Endodermal cell (in vitro differentiated cells): ENCODE measurements around the gene INPP4B. TPM values are rescaled to one million over a fixed set of nuclear protein-coding genes. Genes with fewer than 3 reads are reported as not detected.

ENCODE experiments used
- DNase-seq: peaks from one replicate; pipeline ENCODE4 v3.0.0-alpha.2; 2017
- H3K27ac ChIP-seq: 2 replicates; pipeline ENCODE4 v1.5.1; 2013; ENCODE audit warnings: mild to moderate bottlenecking, low read depth, low read length, moderate library complexity
- H3K27me3 ChIP-seq: 2 replicates; pipeline ENCODE4 v1.6.1; 2013; ENCODE audit warnings: mild to moderate bottlenecking, low read length, moderate library complexity; ENCODE audit not compliant: insufficient read depth, control insufficient read depth, poor library complexity, severe bottlenecking
- H3K36me3 ChIP-seq: 2 replicates; pipeline ENCODE4 v1.7.0; 2013; ENCODE audit warnings: mild to moderate bottlenecking, low read length, moderate library complexity; ENCODE audit not compliant: control insufficient read depth, insufficient read depth
- H3K4me1 ChIP-seq: one replicate; pipeline ENCODE4 v1.7.0; 2013; ENCODE audit warnings: low read length; ENCODE audit not compliant: control insufficient read depth, insufficient read depth
- H3K4me3 ChIP-seq: 2 replicates; pipeline ENCODE4 v1.5.1; 2013; ENCODE audit warnings: mild to moderate bottlenecking, low read length, moderate library complexity
- H3K9ac ChIP-seq: 2 replicates; pipeline ENCODE4 v1.6.1; 2013; ENCODE audit warnings: mild to moderate bottlenecking, low read length, moderate library complexity; ENCODE audit not compliant: poor library complexity, severe bottlenecking; ENCODE audit errors: extremely low read depth
- H3K9me3 ChIP-seq: 2 replicates; pipeline ENCODE4 v1.6.1; 2013; ENCODE audit warnings: mild to moderate bottlenecking, low read length, moderate library complexity; ENCODE audit not compliant: control insufficient read depth
- H3K27ac Mint-ChIP-seq: 2 replicates; pipeline ENCODE4 v1.8.0; 2020; ENCODE audit warnings: mixed read lengths
- H3K27me3 Mint-ChIP-seq: 2 replicates; pipeline ENCODE4 v1.8.0; 2021; ENCODE audit warnings: mild to moderate bottlenecking, mixed read lengths; ENCODE audit not compliant: insufficient read depth
- H3K36me3 Mint-ChIP-seq: 2 replicates; pipeline ENCODE4 v1.8.0; 2020; ENCODE audit warnings: low read depth, mixed read lengths
- H3K4me1 Mint-ChIP-seq: 2 replicates; pipeline ENCODE4 v1.8.0; 2020; ENCODE audit warnings: mixed read lengths
- H3K4me3 Mint-ChIP-seq: 2 replicates; pipeline ENCODE4 v1.8.0; 2020; ENCODE audit warnings: mild to moderate bottlenecking, moderate library complexity, mixed read lengths
- H3K9me3 Mint-ChIP-seq: 2 replicates; pipeline ENCODE4 v1.8.0; 2020; ENCODE audit warnings: mild to moderate bottlenecking, mixed read lengths
- CTCF ChIP-seq: fragments of 200-600 bp; sonication (generic); conservative IDR thresholded peaks from 2 replicates; pipeline ENCODE4 v1.5.0; 2021; ENCODE audit warnings: antibody characterized with exemption, mild to moderate bottlenecking
- WGBS, 2 experiments: methylation state at CpG; one replicate each; pipeline versions ENCODE4 v1.1.5 to v1.1.7; 2013; ENCODE audit warnings: missing lambda C conversion rate in 2 of 2, mixed read lengths in 1 of 2; ENCODE audit not compliant: insufficient coverage in 1 of 2, insufficient read length in 1 of 2; 5-methylcytosine and 5-hydroxymethylcytosine counted together
- total RNA-seq, 2 donors: library from RNA; stranded (reverse); fragmentation: NEBNext Ultra II Directional in 1 of 2; extraction: Animal tissue kit (Norgen Biotek cat#: 25700) in 1 of 2; gene quantifications; 2 replicates in 1 of 2; 3 replicates in 1 of 2; pipeline ENCODE4 v1.2.1, GENCODE V29; 2021

The INPP4B gene
- total RNA-seq, 2 donors from 2014 or later, result 0.64 to 0.66 TPM

- Mint-ChIP-seq H3K36me3 (no peaks in the 10 kb centered on the region), H3K27ac (no peak overlapping the region), H3K4me1 (no peaks in the 10 kb centered on the region), H3K27me3 (no peaks in the 10 kb centered on the region), H3K9me3 (peaks cover 5% of the 10 kb centered on the region), H3K4me3 (no peak overlapping the region)
- H3K9me3 ChIP-seq, result no peaks in the 10 kb centered on the region
- 80 to 87% methylated on average over 1 to 6 of the region's 6 CpGs for WGBS, 2 experiments
- no peaks in the 10 kb centered on the region for H3K27me3 ChIP-seq
- peak overlapping the region; percentile 83 for H3K27ac ChIP-seq
- DNase-seq, result no peak
- H3K9ac ChIP-seq, result no peak overlapping the region
- no peak overlapping the region for H3K4me3 ChIP-seq
- H3K36me3 ChIP-seq, result no peaks in the 10 kb centered on the region
- no peak for TF ChIP-seq CTCF
- no peaks in the 10 kb centered on the region for H3K4me1 ChIP-seq
These were observed 93.8 kb downstream of the INPP4B start for GRCh38 chr4:142752202-142752786.

GRCh38 chr4:142743121-142743825, 102.8 kb downstream of the INPP4B start:
- H3K36me3 ChIP-seq, result no peaks in the 10 kb centered on the region
- H3K4me3 ChIP-seq, result no peak overlapping the region
- Mint-ChIP-seq H3K4me1 (no peaks in the 10 kb centered on the region), H3K27me3 (no peaks in the 10 kb centered on the region), H3K27ac (no peak overlapping the region), H3K9me3 (peaks cover 13% of the 10 kb centered on the region), H3K4me3 (no peak overlapping the region), H3K36me3 (peaks cover 2% of the 10 kb centered on the region)
- no peak overlapping the region for H3K9ac ChIP-seq
- H3K4me1 ChIP-seq, result no peaks in the 10 kb centered on the region
- DNase-seq, result no peak
- no peak overlapping the region for H3K27ac ChIP-seq
- no peak for TF ChIP-seq CTCF
- H3K9me3 ChIP-seq, result no peaks in the 10 kb centered on the region
- no peaks in the 10 kb centered on the region for H3K27me3 ChIP-seq

- DNase-seq, result no peak
- H3K27ac ChIP-seq, result no peak overlapping the region
- no peaks in the 10 kb centered on the region for H3K9me3 ChIP-seq
- TF ChIP-seq CTCF, result peak; percentile 52
- H3K4me3 Mint-ChIP-seq, result no peak overlapping the region
- H3K36me3 ChIP-seq, result no peaks in the 10 kb centered on the region
- H3K27me3 Mint-ChIP-seq, result no peaks in the 10 kb centered on the region
- H3K4me1 ChIP-seq, result no peaks in the 10 kb centered on the region
- 94 to 100% methylated on average over 1 of the region's 1 CpG for WGBS, 2 experiments
- peaks cover 6% of the 10 kb centered on the region for H3K9me3 Mint-ChIP-seq
- H3K4me3 ChIP-seq, result no peak overlapping the region
- H3K36me3 Mint-ChIP-seq, result peaks cover 2% of the 10 kb centered on the region
- H3K27ac Mint-ChIP-seq, result no peak overlapping the region
- no peaks in the 10 kb centered on the region for H3K27me3 ChIP-seq
- no peak overlapping the region for H3K9ac ChIP-seq
- H3K4me1 Mint-ChIP-seq, result no peaks in the 10 kb centered on the region
These were observed 104.1 kb downstream of the INPP4B start for GRCh38 chr4:142741995-142742394.
